Choroid plexus epithelial cell (primary cell): Measurements from ENCODE around the gene TRAK2.

Experiments
- DNase-seq: peaks from one replicate; pipeline ENCODE4 v3.0.0-alpha.2; 2010; ENCODE audit warnings: low read depth
- H3K4me3 ChIP-seq: 2 replicates; pipeline ENCODE4 v1.5.1; 2011; ENCODE audit warnings: low read depth, mild to moderate bottlenecking, control low read depth, low read length, moderate library complexity
- CTCF ChIP-seq: conservative IDR thresholded peaks from 2 replicates; pipeline ENCODE4 v1.5.1; 2011; ENCODE audit warnings: low read depth, mild to moderate bottlenecking, control low read depth, inconsistent platforms, low read length, moderate library complexity

Gene TRAK2

DNA sequence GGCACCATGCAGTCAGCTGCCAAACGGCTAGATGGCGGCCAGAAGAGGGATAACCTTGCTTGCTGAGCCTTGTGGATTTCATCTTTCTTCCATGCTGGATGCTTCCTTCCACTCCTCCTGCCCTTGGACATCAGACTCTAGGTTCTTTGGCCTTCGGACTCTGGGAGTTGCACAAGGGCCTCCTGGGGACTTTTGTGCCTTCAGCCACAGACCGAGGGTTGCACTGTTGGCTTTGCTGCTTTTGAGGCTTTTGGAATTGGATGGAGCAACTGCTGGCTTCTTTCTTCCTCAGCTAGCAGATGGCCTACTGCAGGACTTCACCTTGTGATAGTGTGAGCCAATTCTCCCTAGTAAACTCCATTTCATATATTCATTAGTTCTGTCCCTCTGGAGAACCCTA, 31.3 kb upstream of the TRAK2 start:
- TF ChIP-seq CTCF = no peak
- no peak overlapping the region for H3K4me3 ChIP-seq
- DNase-seq = no peak

DNA sequence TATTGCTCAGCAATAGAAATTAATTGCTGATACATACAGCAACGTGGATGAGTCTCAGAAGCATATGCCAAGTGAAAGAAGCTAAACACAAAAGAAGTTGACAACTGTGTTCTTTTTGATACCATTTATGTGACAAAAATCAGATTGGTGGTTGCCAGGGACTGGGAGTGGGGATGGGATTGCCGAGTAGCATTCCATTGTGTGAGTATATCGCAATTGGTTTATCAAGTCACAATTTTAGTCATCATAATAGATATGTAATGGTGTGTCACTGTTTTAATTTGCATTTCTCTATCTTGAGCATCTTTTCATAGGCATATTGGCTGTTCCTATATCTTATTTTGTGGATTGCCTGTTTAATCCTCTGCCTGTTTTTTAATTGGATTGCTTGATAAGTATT, 21.2 kb upstream of the TRAK2 start:
- no peak overlapping the region for H3K4me3 ChIP-seq
- no peak for TF ChIP-seq CTCF
- DNase-seq = peak; percentile 13

DNA sequence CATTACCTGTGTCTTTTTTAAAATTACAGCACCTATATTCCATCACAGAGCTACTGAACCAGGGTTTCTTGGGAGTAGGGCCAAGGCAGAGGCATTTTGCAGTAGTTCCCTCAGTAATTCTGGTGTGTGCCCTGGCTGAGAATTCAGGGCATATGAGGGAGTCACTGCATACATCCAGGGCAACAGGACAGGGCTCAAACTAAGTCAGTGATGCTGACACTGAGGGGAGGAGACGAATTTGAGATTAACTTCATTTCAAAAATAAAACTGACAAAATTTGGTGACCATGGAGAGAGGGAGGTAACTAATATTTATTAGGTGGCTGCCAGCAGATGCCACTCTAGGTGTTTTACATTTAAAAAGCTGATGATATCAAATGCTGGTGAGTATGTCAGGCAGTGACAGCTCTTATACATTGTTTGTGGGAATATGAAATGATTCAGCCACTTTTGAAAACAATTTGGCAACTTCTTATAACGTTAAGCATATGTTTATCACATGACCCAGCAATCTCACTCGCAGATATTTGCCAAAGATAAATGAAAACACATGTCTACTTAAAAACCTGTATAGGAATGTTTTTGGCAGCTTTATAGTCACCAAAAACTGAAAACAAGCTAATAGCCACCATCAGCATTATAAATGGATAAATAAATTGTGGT, 20.6 kb upstream of the TRAK2 start:
- DNase-seq = peak; percentile 73
- no peak overlapping the region for H3K4me3 ChIP-seq
- TF ChIP-seq CTCF = no peak

GRCh38 chr2:201470821-201471731, 19.8 kb upstream of the TRAK2 start:
- H3K4me3 ChIP-seq = no peak overlapping the region
- DNase-seq = peak; percentile 74
- peak; percentile 7 for TF ChIP-seq CTCF

GRCh38 chr2:201467666-201468065, 16.4 kb upstream of the TRAK2 start:
- TF ChIP-seq CTCF = no peak
- DNase-seq = peak; percentile 38
- H3K4me3 ChIP-seq = no peak overlapping the region

DNA sequence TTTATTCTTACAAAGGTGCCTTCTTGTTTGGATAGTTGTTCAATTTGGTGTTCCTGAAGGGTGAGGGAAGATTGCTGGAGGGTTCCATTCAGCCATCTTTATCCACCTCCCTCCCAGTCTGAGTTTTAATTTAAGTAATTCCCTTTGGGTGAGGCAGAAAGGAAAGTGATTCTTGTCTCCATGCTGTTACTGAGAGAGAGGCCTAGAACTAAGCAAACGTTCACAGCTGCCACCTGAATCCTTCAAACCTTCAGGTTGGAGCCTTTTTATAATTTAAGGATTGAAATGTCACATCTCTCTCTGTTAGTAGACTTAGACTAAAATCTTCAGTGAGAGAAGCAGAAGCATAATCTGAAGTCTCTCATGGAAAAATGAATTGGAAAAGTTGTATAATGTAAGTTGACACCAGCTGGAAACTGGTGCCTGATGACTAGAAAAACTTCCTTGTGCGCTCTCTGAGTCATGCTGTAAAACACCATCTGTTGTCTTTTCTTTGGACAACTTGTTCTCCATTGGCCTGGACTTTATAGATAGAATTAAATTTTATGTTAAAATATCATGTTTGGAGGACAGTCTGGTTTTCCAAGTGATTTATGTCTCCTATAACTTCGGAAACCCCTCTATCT, 14.9 kb upstream of the TRAK2 start:
- no peak for TF ChIP-seq CTCF
- peak; percentile 90 for DNase-seq
- no peak overlapping the region for H3K4me3 ChIP-seq
